H1 (cell line): ENCODE results near the gene IRF3. TPM values are rescaled to one million over a fixed set of nuclear protein-coding genes. Genes with fewer than 3 reads are reported as not detected.

Experiments used
- CTCF ChIA-PET: fragments of 300-600 bp; sonication (Branson Sonifier 250); formaldehyde crosslinking; loops from one replicate; lab custom pipeline; 2021; ENCODE audit not compliant: partially characterized antibody; lab: Charles Lee
- POLR2A ChIA-PET: fragments of 300-600 bp; sonication (Branson Sonifier 250); formaldehyde crosslinking; loops from one replicate; lab custom pipeline; 2021; ENCODE audit warnings: inconsistent platforms; ENCODE audit not compliant: partially characterized antibody; lab: Charles Lee
- DNase-seq, 2 experiments: peaks; one replicate each; pipeline versions ENCODE4 v3.0.0 to v3.0.0-alpha.2; 2010 to 2022; ENCODE audit warnings: low spot score in 2 of 2, low read depth in 1 of 2, mixed read lengths in 1 of 2
- FAIRE-seq: peaks from 2 replicates; lab custom pipeline; 2011; peaks lifted over from hg19 to GRCh38; lab: Jason Lieb, UNC
- H2AFZ ChIP-seq: 2 replicates; pipeline ENCODE4 v1.8.1; 2012; ENCODE audit warnings: low read length, inconsistent platforms
- H2AK5ac ChIP-seq: 2 replicates; pipeline ENCODE4 v1.6.1; 2013; ENCODE audit warnings: low read depth, low read length
- H2BK120ac ChIP-seq: replicated peaks from 2 replicates; pipeline ENCODE3; 2013; ENCODE audit warnings: low read depth, low read length, inconsistent platforms
- H2BK12ac ChIP-seq: 2 replicates; pipeline ENCODE4 v1.6.1; 2013; ENCODE audit warnings: low read depth, low read length
- H2BK15ac ChIP-seq: 2 replicates; pipeline ENCODE4 v1.6.1; 2013; ENCODE audit warnings: low read length
- H2BK20ac ChIP-seq: 2 replicates; pipeline ENCODE4 v1.6.1; 2013; ENCODE audit warnings: low read length
- H2BK5ac ChIP-seq: 2 replicates; pipeline ENCODE4 v1.6.1; 2013; ENCODE audit warnings: low read depth, low read length
- H3K14ac ChIP-seq: 2 replicates; pipeline ENCODE4 v1.6.1; 2013; ENCODE audit warnings: inconsistent platforms; ENCODE audit not compliant: insufficient read length
- H3K18ac ChIP-seq: 2 replicates; pipeline ENCODE4 v1.6.1; 2013; ENCODE audit warnings: low read length; ENCODE audit errors: extremely low read depth
- H3K23ac ChIP-seq: 2 replicates; pipeline ENCODE4 v1.6.1; 2013; ENCODE audit warnings: inconsistent platforms; ENCODE audit not compliant: insufficient read length
- H3K23me2 ChIP-seq: 2 replicates; pipeline ENCODE4 v1.6.1; 2013; ENCODE audit warnings: low read depth, low read length
- H3K27ac ChIP-seq: 2 replicates; pipeline ENCODE4 v1.6.1; 2011; ENCODE audit warnings: low read depth, low read length, inconsistent platforms
- H3K27me3 ChIP-seq, 4 experiments: replicated peaks in 1 of 4; 1 replicate in 1 of 4; 2 replicates in 3 of 4; pipeline versions ENCODE4 v1.6.1 to v1.8.1; 2011 to 2013; ENCODE audit warnings: low read length in 3 of 4, mild to moderate bottlenecking in 3 of 4, inconsistent platforms in 2 of 4, mixed read lengths in 2 of 4, moderate library complexity in 1 of 4; ENCODE audit not compliant: control insufficient read depth in 3 of 4, insufficient read depth in 3 of 4; ENCODE audit errors: extremely low read depth in 1 of 4
- H3K36me3 ChIP-seq, 4 experiments: 2 replicates each; pipeline versions ENCODE4 v1.6.1 to v1.8.1; 2011 to 2013; ENCODE audit warnings: mild to moderate bottlenecking in 4 of 4, low read length in 3 of 4, moderate library complexity in 2 of 4, control low read depth in 1 of 4, inconsistent platforms in 1 of 4; ENCODE audit not compliant: insufficient read depth in 4 of 4, control insufficient read depth in 2 of 4
- H3K4ac ChIP-seq: replicated peaks from 2 replicates; pipeline ENCODE3; 2013; ENCODE audit warnings: low read length, low read depth, mixed read lengths, inconsistent platforms; ENCODE audit not compliant: insufficient read length
- H3K4me1 ChIP-seq, 4 experiments: replicated peaks in 1 of 4; 1 replicate in 1 of 4; 2 replicates in 3 of 4; pipeline versions ENCODE4 v1.6.1 to v1.8.1; 2011 to 2013; ENCODE audit warnings: low read length in 3 of 4, inconsistent platforms in 2 of 4, mixed read lengths in 1 of 4; ENCODE audit not compliant: insufficient read depth in 4 of 4, control insufficient read depth in 3 of 4
- H3K4me2 ChIP-seq, 2 experiments: 2 replicates each; pipeline versions ENCODE4 v1.6.1 to v1.8.1; 2011 to 2013; ENCODE audit warnings: low read depth in 2 of 2, low read length in 2 of 2, control low read depth in 1 of 2, inconsistent platforms in 1 of 2, mild to moderate bottlenecking in 1 of 2; ENCODE audit not compliant: insufficient read depth in 1 of 2
- H3K4me3 ChIP-seq, 4 experiments: fragments of 200-600, 300-600 bp in 1 of 4; sonication (generic), shearing (Covaris generic), sonication (Bioruptor Twin) in 1 of 4; 2 replicates each; pipeline versions ENCODE4 v1.5.1 to v1.8.1; 2011 to 2016; ENCODE audit warnings: low read length in 4 of 4, low read depth in 3 of 4, control low read depth in 2 of 4, inconsistent platforms in 2 of 4, mild to moderate bottlenecking in 2 of 4, mixed read lengths in 1 of 4, moderate library complexity in 1 of 4; ENCODE audit not compliant: insufficient read depth in 2 of 4; ENCODE audit errors: extremely low read depth in 1 of 4
- H3K56ac ChIP-seq: replicated peaks from 2 replicates; pipeline ENCODE3; 2013; ENCODE audit warnings: low read depth, mild to moderate bottlenecking, mixed read lengths, low read length, inconsistent platforms; ENCODE audit not compliant: insufficient read length
- H3K79me1 ChIP-seq: 2 replicates; pipeline ENCODE4 v1.6.1; 2013; ENCODE audit warnings: low read depth, low read length, control low read depth
- H3K79me2 ChIP-seq, 2 experiments: 2 replicates each; pipeline versions ENCODE4 v1.6.1 to v1.8.1; 2012 to 2013; ENCODE audit warnings: low read length in 2 of 2, mild to moderate bottlenecking in 2 of 2, inconsistent platforms in 1 of 2; ENCODE audit not compliant: insufficient read depth in 2 of 2, control insufficient read depth in 1 of 2
- H3K9ac ChIP-seq, 4 experiments: replicated peaks in 1 of 4; 1 replicate in 1 of 4; 2 replicates in 3 of 4; pipeline versions ENCODE4 v1.6.1 to v1.8.1; 2011 to 2013; ENCODE audit warnings: low read depth in 3 of 4, low read length in 3 of 4, control low read depth in 2 of 4, mild to moderate bottlenecking in 2 of 4, moderate library complexity in 2 of 4, inconsistent platforms in 1 of 4; ENCODE audit errors: extremely low read depth in 1 of 4
- H3K9me3 ChIP-seq, 2 experiments: 2 replicates each; pipeline versions ENCODE4 v1.6.1 to v1.8.1; 2012 to 2013; ENCODE audit warnings: mild to moderate bottlenecking in 2 of 2, moderate library complexity in 2 of 2, control low read depth in 1 of 2, inconsistent platforms in 1 of 2, low read depth in 1 of 2, low read length in 1 of 2, mixed read lengths in 1 of 2; ENCODE audit not compliant: insufficient read depth in 2 of 2
- H4K20me1 ChIP-seq, 2 experiments: replicated peaks in 1 of 2; 2 replicates each; pipeline versions ENCODE3 to v1.8.1; 2011 to 2013; ENCODE audit warnings: inconsistent platforms in 2 of 2, low read length in 2 of 2, mild to moderate bottlenecking in 1 of 2; ENCODE audit not compliant: insufficient read depth in 2 of 2, control insufficient read depth in 1 of 2
- H4K5ac ChIP-seq: 2 replicates; pipeline ENCODE4 v1.6.1; 2013; ENCODE audit warnings: low read length, low read depth, mixed read lengths, inconsistent platforms; ENCODE audit not compliant: insufficient read length
- H4K8ac ChIP-seq: 2 replicates; pipeline ENCODE4 v1.8.0; 2013; ENCODE audit warnings: mild to moderate bottlenecking, moderate library complexity, low read length, inconsistent platforms; ENCODE audit not compliant: insufficient read depth; ENCODE audit errors: extremely low read depth
- H4K91ac ChIP-seq: replicated peaks from 2 replicates; pipeline ENCODE3; 2013; ENCODE audit warnings: low read length, mixed read lengths, inconsistent platforms; ENCODE audit not compliant: insufficient read length
- CBX5 ChIP-seq: fragments of 300-800, 300-1000 bp; sonication (generic); IDR thresholded peaks from 2 replicates; pipeline ENCODE4 v1.7.1; 2016; ENCODE audit warnings: antibody characterized with exemption, low read length, low read depth
- CEBPB ChIP-seq: IDR thresholded peaks from 2 replicates; pipeline ENCODE4 v1.6.1; 2012; ENCODE audit warnings: low read depth, low read length
- EP300 ChIP-seq, 2 experiments: IDR thresholded peaks; 1 replicate in 1 of 2; 2 replicates in 1 of 2; pipeline ENCODE4 v1.6.1; 2011 to 2012; ENCODE audit warnings: low read depth in 2 of 2, low read length in 2 of 2, mild to moderate bottlenecking in 2 of 2, borderline replicate concordance in 1 of 2, inconsistent platforms in 1 of 2, moderate library complexity in 1 of 2
- HDAC2 ChIP-seq, 2 experiments: fragments of 300-600 bp in 1 of 2; sonication (generic) in 1 of 2; IDR thresholded peaks; 2 replicates each; pipeline ENCODE4 v1.6.1; 2011 to 2012; ENCODE audit warnings: low read depth in 2 of 2, low read length in 2 of 2, mild to moderate bottlenecking in 2 of 2, moderate library complexity in 2 of 2, borderline replicate concordance in 1 of 2, inconsistent platforms in 1 of 2
- HDAC6 ChIP-seq: IDR thresholded peaks from one replicate; pipeline ENCODE4 v1.7.1; 2012; ENCODE audit warnings: low read depth, mild to moderate bottlenecking, inconsistent platforms, low read length, moderate library complexity
- KDM1A ChIP-seq: fragments of 200-600, 300-600 bp; sonication (generic); IDR thresholded peaks from 2 replicates; pipeline ENCODE4 v1.7.1; 2016; ENCODE audit warnings: mild to moderate bottlenecking, low read length, borderline replicate concordance
- MAX ChIP-seq: IDR thresholded peaks from 2 replicates; pipeline ENCODE4 v1.6.1; 2012; ENCODE audit warnings: inconsistent platforms
- NRF1 ChIP-seq: IDR thresholded peaks from 2 replicates; pipeline ENCODE4 v1.6.1; 2011; ENCODE audit warnings: mild to moderate bottlenecking, low read depth, low read length, improper control_type of control experiment
- POLR2AphosphoS5 ChIP-seq: IDR thresholded peaks from 2 replicates; pipeline ENCODE4 v1.6.1; 2011; ENCODE audit warnings: low read depth, low read length
- SIN3A ChIP-seq, 2 experiments: IDR thresholded peaks in 1 of 2; conservative IDR thresholded peaks in 1 of 2; 2 replicates each; pipeline ENCODE4 v1.6.1; 2011 to 2012; ENCODE audit warnings: low read length in 2 of 2, improper control_type of control experiment in 1 of 2, low read depth in 1 of 2, mild to moderate bottlenecking in 1 of 2
- SRF ChIP-seq: IDR thresholded peaks from 2 replicates; pipeline ENCODE4 v1.6.1; 2011; ENCODE audit warnings: mild to moderate bottlenecking, low read depth, low read length, moderate library complexity
- TBP ChIP-seq: IDR thresholded peaks from 2 replicates; pipeline ENCODE4 v1.6.1; 2011; ENCODE audit warnings: low read depth, low read length, improper control_type of control experiment
- TEAD4 ChIP-seq: IDR thresholded peaks from 2 replicates; pipeline ENCODE4 v1.6.1; 2012; ENCODE audit warnings: low read depth, low read length, inconsistent platforms, mixed read lengths
- WGBS, 2 experiments: shearing (Covaris generic) in 1 of 2; methylation state at CpG; one replicate each; pipeline versions ENCODE4 v1.1.6 to v1.1.7; 2013 to 2015; ENCODE audit warnings: low lambda C conversion rate in 2 of 2, mixed read lengths in 2 of 2, inconsistent platforms in 1 of 2, low coverage in 1 of 2, missing lambda C conversion rate in 1 of 2; ENCODE audit not compliant: insufficient replicate concordance in 2 of 2, insufficient coverage in 1 of 2, insufficient read length in 1 of 2; ENCODE audit errors: extremely low coverage in 1 of 2, missing lambda C conversion rate in 1 of 2; 5-methylcytosine and 5-hydroxymethylcytosine counted together
- polyA plus RNA-seq, 7 experiments: library from polyadenylated mRNA; depleted of rRNA in 3 of 7; stranded (reverse) in 5 of 7; unstranded in 2 of 7; fragments of >200 nt in 5 of 7; fragments of 200-250 nt in 2 of 7; gene quantifications; 1 replicate in 5 of 7; 2 replicates in 1 of 7; 4 replicates in 1 of 7; pipeline versions ENCODE4 v1.2.1 to v1.2.3, GENCODE V29; 2011 to 2013; ENCODE audit warnings: missing spikeins in 2 of 7, mixed read lengths in 2 of 7
- total RNA-seq: library from RNA; stranded (reverse); fragmentation: NEBNext Ultra II Directional; extraction: Animal tissue kit (Norgen Biotek cat#: 25700); gene quantifications from 2 replicates; pipeline ENCODE4 v1.2.1, GENCODE V29; 2021

IRF3 gene
- total and polyA plus RNA-seq, 2 of the 8 experiments (the other 6 are each of a cell fraction or from before 2014, with no cell fraction given), result 103 to 114 TPM

- no peak overlapping the region for H4K5ac ChIP-seq
- H3K36me3 ChIP-seq, result peaks cover 6 to 18% (median 13%) of the 10 kb centered on the region in 4 experiments
- H4K91ac ChIP-seq, result no peak overlapping the region
- H3K4ac ChIP-seq, result no peak overlapping the region
- no peaks in the 10 kb centered on the region for H3K79me2 ChIP-seq
- ChIA-PET POLR2A (interaction anchor here (0.9 to 3.9 kb wide), 8 partner anchors 8 to 106 kb away, joined by 3 to 14 read pairs (median 4); partner anchors contain the start of genes ADM5 and CPT1C), CTCF (interaction anchor here (1.2 to 1.9 kb wide), 2 partner anchors 9 to 11 kb away, joined by 3 to 4 read pairs; no protein-coding TSS in a partner anchor)
- no peak overlapping the region for H3K4me2 ChIP-seq
- H4K8ac ChIP-seq, result no peak overlapping the region
- H3K27me3 ChIP-seq, result no peaks in the 10 kb centered on the region
- H3K79me1 ChIP-seq, result no peaks in the 10 kb centered on the region
- H3K9me3 ChIP-seq, result no peaks in the 10 kb centered on the region
- no peak overlapping the region for H3K27ac ChIP-seq
- no peak overlapping the region for H3K4me3 ChIP-seq
- H2AK5ac ChIP-seq, result no peak overlapping the region
- H2BK120ac ChIP-seq, result no peak overlapping the region
- no peak overlapping the region for H2BK20ac ChIP-seq
- H3K9ac ChIP-seq, result no peak overlapping the region
- 88% methylated on average over 5 of the region's 5 CpGs; no CpG with 5 or more reads in 1 of the 2 experiments for WGBS, 2 experiments
- H2BK5ac ChIP-seq, result no peak overlapping the region
- DNase-seq, result no peak
- H3K23ac ChIP-seq, result no peak overlapping the region
- peaks cover 0 to 1% of the 10 kb centered on the region in 2 experiments for H4K20me1 ChIP-seq
- FAIRE-seq, result no peak
- H3K23me2 ChIP-seq, result no peaks in the 10 kb centered on the region
- no peak overlapping the region for H3K18ac ChIP-seq
- H2BK12ac ChIP-seq, result no peak overlapping the region
- H3K56ac ChIP-seq, result no peak overlapping the region
- no peak overlapping the region for H3K14ac ChIP-seq
- no peak overlapping the region for H2AFZ ChIP-seq
- no peaks in the 10 kb centered on the region for H3K4me1 ChIP-seq
- H2BK15ac ChIP-seq, result no peak overlapping the region
- no peak for TF ChIP-seq TEAD4
- TF ChIP-seq CEBPB, result no peak
- no peak for TF ChIP-seq NRF1
- no peak for TF ChIP-seq KDM1A
- no peak for TF ChIP-seq MAX
- TF ChIP-seq SRF, result no peak
- no peak for TF ChIP-seq CBX5
- no peak for TF ChIP-seq POLR2AphosphoS5
- TF ChIP-seq HDAC2 (IDR thresholded peaks at IDR 0.05; ENCODE audit: borderline replicate concordance in 1 of 2, low read depth in 2 of 2, low read length in 2 of 2), result no peak
- TF ChIP-seq TBP, result no peak
- TF ChIP-seq HDAC6, result no peak
- TF ChIP-seq SIN3A (conservative IDR thresholded peaks at IDR 0.05 in 1 of 2, IDR thresholded peaks at IDR 0.05 in 1 of 2; ENCODE audit: low read depth in 1 of 2, low read length in 2 of 2), result no peak
- no peak for TF ChIP-seq EP300 (IDR thresholded peaks at IDR 0.05; ENCODE audit: borderline replicate concordance in 1 of 2, low read depth in 2 of 2, low read length in 2 of 2)
Observed at GRCh38 chr19:49699364-49699763, 33.7 kb upstream of the IRF3 start.
